Cardiac fibroblast (primary cell): ENCODE results near the gene SLC4A11.
"Not testable (repeated sequence)": the region's sequence is repeated elsewhere in the genome, so short reads cannot be mapped to it uniquely, and the experiment has no call there.

Source experiments
- DNase-seq, 2 donors: peaks; one replicate each; pipeline versions ENCODE4 v3.0.0 to v3.0.0-alpha.2; 2010; ENCODE audit warnings: low read depth in 2 of 2
- H3K4me3 ChIP-seq, 2 donors: replicated peaks in 1 of 2; 1 replicate in 1 of 2; 2 replicates in 1 of 2; pipeline ENCODE4 v1.5.1; 2011; ENCODE audit warnings: low read depth in 2 of 2, low read length in 2 of 2, mild to moderate bottlenecking in 2 of 2, moderate library complexity in 1 of 2
- TF ChIP-seq, protein P1 (sequence below): IDR thresholded peaks from one replicate; pipeline ENCODE4 v1.5.1; 2011; ENCODE audit warnings: low read depth, mild to moderate bottlenecking, low read length, inconsistent platforms

The SLC4A11 gene

GRCh38 chr20:3223994-3224680 is 14.9 kb downstream of the SLC4A11 start:
- DNase-seq, result no peak
- no peak overlapping the region for H3K4me3 ChIP-seq
- TF ChIP-seq, protein P1, sequence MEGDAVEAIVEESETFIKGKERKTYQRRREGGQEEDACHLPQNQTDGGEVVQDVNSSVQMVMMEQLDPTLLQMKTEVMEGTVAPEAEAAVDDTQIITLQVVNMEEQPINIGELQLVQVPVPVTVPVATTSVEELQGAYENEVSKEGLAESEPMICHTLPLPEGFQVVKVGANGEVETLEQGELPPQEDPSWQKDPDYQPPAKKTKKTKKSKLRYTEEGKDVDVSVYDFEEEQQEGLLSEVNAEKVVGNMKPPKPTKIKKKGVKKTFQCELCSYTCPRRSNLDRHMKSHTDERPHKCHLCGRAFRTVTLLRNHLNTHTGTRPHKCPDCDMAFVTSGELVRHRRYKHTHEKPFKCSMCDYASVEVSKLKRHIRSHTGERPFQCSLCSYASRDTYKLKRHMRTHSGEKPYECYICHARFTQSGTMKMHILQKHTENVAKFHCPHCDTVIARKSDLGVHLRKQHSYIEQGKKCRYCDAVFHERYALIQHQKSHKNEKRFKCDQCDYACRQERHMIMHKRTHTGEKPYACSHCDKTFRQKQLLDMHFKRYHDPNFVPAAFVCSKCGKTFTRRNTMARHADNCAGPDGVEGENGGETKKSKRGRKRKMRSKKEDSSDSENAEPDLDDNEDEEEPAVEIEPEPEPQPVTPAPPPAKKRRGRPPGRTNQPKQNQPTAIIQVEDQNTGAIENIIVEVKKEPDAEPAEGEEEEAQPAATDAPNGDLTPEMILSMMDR, result no peak

- TF ChIP-seq, protein P1, result no peak
- DNase-seq, result no peak
- no peak overlapping the region for H3K4me3 ChIP-seq
Measured at GRCh38 chr20:3223651-3223993, 15.4 kb downstream of the SLC4A11 start.

- TF ChIP-seq, protein P1, result no peak
- no peak for DNase-seq
- H3K4me3 ChIP-seq, result no peak overlapping the region
Measured at GRCh38 chr20:3222635-3223600, 16.1 kb downstream of the SLC4A11 start.

- no peak for DNase-seq
- H3K4me3 ChIP-seq, result no peak overlapping the region
- TF ChIP-seq, protein P1, result no peak
Measured at GRCh38 chr20:3221398-3222226, 17.4 kb downstream of the SLC4A11 start.

DNA sequence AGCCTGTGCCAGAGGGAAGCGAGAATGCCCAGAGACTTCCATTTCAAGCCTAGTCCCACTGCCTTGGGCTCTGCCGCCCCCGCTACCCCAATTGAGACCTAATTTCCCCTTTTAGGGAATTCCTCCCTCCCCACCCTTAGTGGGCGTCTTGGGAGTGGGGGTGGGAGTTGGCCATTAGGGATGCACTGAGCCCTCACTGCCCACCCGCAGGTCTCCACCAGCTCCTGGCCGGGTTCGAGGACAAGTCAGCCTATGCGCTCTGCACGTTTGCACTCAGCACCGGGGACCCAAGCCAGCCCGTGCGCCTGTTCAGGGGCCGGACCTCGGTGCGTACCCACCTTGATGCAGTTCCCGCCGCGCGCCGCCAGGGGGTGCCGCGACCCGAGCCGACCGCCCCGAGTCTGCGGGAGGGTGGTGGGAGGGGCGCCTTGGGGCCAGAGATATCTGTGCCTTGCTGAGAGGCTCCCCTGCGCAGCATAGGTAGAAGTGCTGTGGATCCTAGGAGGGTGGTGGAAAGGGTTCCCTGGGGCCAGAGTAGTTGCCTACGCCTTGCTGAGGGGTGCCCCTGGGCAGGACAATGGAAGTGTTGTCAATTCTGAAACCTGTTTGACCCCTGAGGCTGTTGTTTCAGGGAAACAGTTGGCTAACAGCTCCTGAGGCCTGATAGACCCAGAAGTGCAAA is 20.5 kb downstream of the SLC4A11 start:
- TF ChIP-seq, protein P1, result peak; percentile 67
- H3K4me3 ChIP-seq, result no peak overlapping the region
- DNase-seq, result peak; percentile 37 to 46

GRCh38 chr20:3215359-3215917 is 23.6 kb downstream of the SLC4A11 start:
- H3K4me3 ChIP-seq, DNase-seq: not testable (repeated sequence)
